SK-N-SH (cell line): ENCODE data around the gene SIPA1. TPM values are rescaled to one million over a fixed set of nuclear protein-coding genes. Genes with fewer than 3 reads are reported as not detected.

Source experiments
- CTCF ChIA-PET: fragments of 300-600, 350-600 bp; formaldehyde crosslinking; extraction: SDS; loops from one replicate; lab custom pipeline; 2021; lab: Yijun Ruan, JAX
- POLR2A ChIA-PET: fragments of 350-600 bp; sonication (Branson Sonifier 250); formaldehyde crosslinking; extraction: SDS; loops from one replicate; lab custom pipeline; 2020; ENCODE audit warnings: antibody characterized with exemption, inconsistent platforms; lab: Yijun Ruan, JAX
- DNase-seq: peaks from one replicate; pipeline ENCODE4 v3.0.0; 2012
- H2AFZ ChIP-seq: fragments of 200-600 bp; sonication (generic); 2 replicates; pipeline ENCODE4 v1.8.1; 2016; ENCODE audit warnings: antibody characterized with exemption, mild to moderate bottlenecking, low read depth
- H3F3A ChIP-seq: fragments of 200-600 bp; sonication (generic); replicated peaks from 2 replicates; pipeline ENCODE3; 2016; ENCODE audit warnings: antibody characterized with exemption, mild to moderate bottlenecking; ENCODE audit not compliant: insufficient read depth
- H3K27ac ChIP-seq, 2 experiments: fragments of 200-500 bp in 1 of 2; fragments of 200-600 bp in 1 of 2; sonication (Bioruptor generic) in 1 of 2; sonication (generic), shearing (Covaris generic) in 1 of 2; 2 replicates each; pipeline versions ENCODE4 v1.5.1 to v1.6.1; 2014 to 2016; ENCODE audit warnings: low read depth in 2 of 2, inconsistent platforms in 1 of 2, low read length in 1 of 2, mild to moderate bottlenecking in 1 of 2, mixed read lengths in 1 of 2
- H3K27me3 ChIP-seq: fragments of 200-600 bp; sonication (generic), shearing (Covaris generic); 2 replicates; pipeline ENCODE4 v1.6.1; 2016; ENCODE audit warnings: mixed run types; ENCODE audit not compliant: insufficient read depth
- H3K36me3 ChIP-seq, 2 experiments: fragments of 200-500 bp in 1 of 2; fragments of 200-600 bp in 1 of 2; sonication (Bioruptor generic) in 1 of 2; sonication (generic) in 1 of 2; replicated peaks in 1 of 2; 2 replicates each; pipeline versions ENCODE3 to v1.5.1; 2014 to 2016; ENCODE audit warnings: low read length in 1 of 2, mild to moderate bottlenecking in 1 of 2; ENCODE audit not compliant: insufficient read depth in 2 of 2, control insufficient read depth in 1 of 2
- H3K4me1 ChIP-seq, 2 experiments: fragments of 200-500 bp in 1 of 2; fragments of 200-600 bp in 1 of 2; sonication (Bioruptor generic) in 1 of 2; sonication (generic), shearing (Covaris generic) in 1 of 2; 2 replicates each; pipeline versions ENCODE4 v1.5.1 to v1.6.1; 2014 to 2016; ENCODE audit warnings: low read depth in 1 of 2, low read length in 1 of 2, mixed run types in 1 of 2; ENCODE audit not compliant: insufficient read depth in 2 of 2, control insufficient read depth in 1 of 2
- H3K4me2 ChIP-seq: fragments of 200-600 bp; sonication (generic), shearing (Covaris generic); 2 replicates; pipeline ENCODE4 v1.6.1; 2017; ENCODE audit warnings: mixed run types
- H3K4me3 ChIP-seq, 2 experiments: fragments of 200-500 bp in 1 of 2; fragments of 200-600 bp in 1 of 2; sonication (Bioruptor generic) in 1 of 2; sonication (generic), shearing (Covaris generic) in 1 of 2; 2 replicates each; pipeline versions ENCODE4 v1.5.1 to v1.8.1; 2014 to 2016; ENCODE audit warnings: low read depth in 2 of 2, inconsistent platforms in 1 of 2, low read length in 1 of 2, mild to moderate bottlenecking in 1 of 2, mixed read lengths in 1 of 2, moderate library complexity in 1 of 2
- H3K79me2 ChIP-seq: fragments of 200-600 bp; sonication (generic); 2 replicates; pipeline ENCODE4 v1.8.1; 2017; ENCODE audit warnings: mild to moderate bottlenecking; ENCODE audit not compliant: insufficient read depth
- H3K9ac ChIP-seq: fragments of 200-600 bp; sonication (generic); 2 replicates; pipeline ENCODE4 v1.6.1; 2017; ENCODE audit warnings: mixed run types
- H3K9me2 ChIP-seq: fragments of 200-600 bp; sonication (generic); 2 replicates; pipeline ENCODE4 v1.6.1; 2017; ENCODE audit warnings: mixed run types
- H3K9me3 ChIP-seq: fragments of 200-600 bp; sonication (generic); 2 replicates; pipeline ENCODE4 v1.6.1; 2017; ENCODE audit warnings: mixed run types, mild to moderate bottlenecking, moderate library complexity
- H4K20me1 ChIP-seq: fragments of 200-600 bp; sonication (generic); 2 replicates; pipeline ENCODE4 v1.6.1; 2017; ENCODE audit warnings: mild to moderate bottlenecking, mixed run types; ENCODE audit not compliant: insufficient read depth
- EP300 ChIP-seq, 2 experiments: IDR thresholded peaks; 2 replicates each; pipeline versions ENCODE4 v1.4.0 to v1.6.1; 2012; ENCODE audit warnings: borderline replicate concordance in 1 of 2, low read depth in 1 of 2, low read length in 1 of 2
- FOSL2 ChIP-seq: IDR thresholded peaks from 2 replicates; pipeline ENCODE4 v1.4.0; 2012; ENCODE audit warnings: low read depth, mild to moderate bottlenecking, moderate library complexity, borderline replicate concordance
- FOXM1 ChIP-seq: IDR thresholded peaks from 2 replicates; pipeline ENCODE4 v1.4.0; 2012; ENCODE audit warnings: low read depth, mild to moderate bottlenecking
- JUND ChIP-seq: IDR thresholded peaks from 2 replicates; pipeline ENCODE4 v1.4.0; 2012
- MEF2A ChIP-seq: IDR thresholded peaks from 2 replicates; pipeline ENCODE4 v1.4.0; 2012; ENCODE audit warnings: low read depth, borderline replicate concordance
- MXI1 ChIP-seq: IDR thresholded peaks from 2 replicates; pipeline ENCODE4 v1.6.1; 2012; ENCODE audit warnings: mild to moderate bottlenecking, low read depth, low read length, improper control_type of control experiment
- NFIC ChIP-seq: IDR thresholded peaks from 2 replicates; pipeline ENCODE4 v1.4.0; 2012; ENCODE audit warnings: borderline replicate concordance
- POLR2AphosphoS5 ChIP-seq: IDR thresholded peaks from 2 replicates; pipeline ENCODE4 v1.6.1; 2012; ENCODE audit warnings: low read depth, low read length
- RFX5 ChIP-seq: IDR thresholded peaks from 2 replicates; pipeline ENCODE4 v1.6.1; 2012; ENCODE audit warnings: mild to moderate bottlenecking, improper control_type of control experiment, low read length
- SMC3 ChIP-seq: IDR thresholded peaks from 2 replicates; pipeline ENCODE4 v1.6.1; 2012; ENCODE audit warnings: low read depth, low read length, improper control_type of control experiment
- TAF1 ChIP-seq: IDR thresholded peaks from 2 replicates; pipeline ENCODE4 v1.6.1; 2012; ENCODE audit warnings: low read depth, mild to moderate bottlenecking, low read length, moderate library complexity, borderline replicate concordance
- TEAD4 ChIP-seq: IDR thresholded peaks from 2 replicates; pipeline ENCODE4 v1.4.0; 2012; ENCODE audit warnings: mild to moderate bottlenecking, borderline replicate concordance; ENCODE audit not compliant: insufficient read depth
- USF1 ChIP-seq: IDR thresholded peaks from 2 replicates; pipeline ENCODE4 v1.4.0; 2012; ENCODE audit warnings: low read depth, borderline replicate concordance
- YY1 ChIP-seq: IDR thresholded peaks from 2 replicates; pipeline ENCODE4 v1.4.0; 2012; ENCODE audit warnings: low read depth, mild to moderate bottlenecking
- WGBS: methylation state at CpG from one replicate; pipeline ENCODE4 v1.1.6; 2017; ENCODE audit warnings: low lambda C conversion rate; 5-methylcytosine and 5-hydroxymethylcytosine counted together
- polyA plus RNA-seq, 3 experiments: library from polyadenylated mRNA; depleted of rRNA; stranded (reverse); fragments of >200 nt; gene quantifications; 2 replicates each; pipeline ENCODE4 v1.2.3, GENCODE V29; 2012
- TF ChIP-seq, protein P1 (sequence below): IDR thresholded peaks from 2 replicates; pipeline ENCODE4 v1.6.1; 2012; ENCODE audit warnings: mild to moderate bottlenecking, low read depth, low read length, moderate library complexity

Gene SIPA1
- polyA plus RNA-seq, 1 of the 3 experiments (the other 2 are of a cell fraction) = 18.7 TPM

DNA sequence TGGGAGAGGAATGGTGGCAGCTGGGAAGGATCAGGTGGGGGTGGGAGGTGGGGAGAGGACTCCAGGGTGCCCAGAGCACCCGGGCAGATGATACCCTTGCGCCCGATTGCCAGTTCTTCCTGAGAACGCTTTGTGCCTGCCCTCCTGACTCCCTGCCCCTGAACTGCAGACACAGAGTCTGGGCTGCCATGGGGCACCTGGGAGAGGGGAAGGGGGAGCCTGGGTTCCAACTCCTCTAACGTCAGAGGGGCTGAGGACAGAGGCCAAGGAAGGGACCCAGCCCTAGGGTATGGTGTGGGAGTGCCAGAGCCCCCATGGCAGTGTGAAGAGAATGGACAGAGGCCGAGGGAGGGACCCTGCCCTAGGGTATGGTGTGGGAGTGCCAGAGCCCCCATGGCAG, 41.4 kb upstream of the SIPA1 start (continued):
- TF ChIP-seq FOXM1 = no peak
- no peak for TF ChIP-seq TAF1
- TF ChIP-seq NFIC = no peak
- no peak for TF ChIP-seq TEAD4
- no peak for TF ChIP-seq POLR2AphosphoS5
- TF ChIP-seq MEF2A = no peak
- TF ChIP-seq RFX5 = no peak
- no peak for TF ChIP-seq USF1
- no peak for TF ChIP-seq FOSL2
- no peak for TF ChIP-seq EP300 (IDR thresholded peaks at IDR 0.05; ENCODE audit: borderline replicate concordance in 1 of 2, low read depth in 1 of 2, low read length in 1 of 2)
- TF ChIP-seq, protein P1, sequence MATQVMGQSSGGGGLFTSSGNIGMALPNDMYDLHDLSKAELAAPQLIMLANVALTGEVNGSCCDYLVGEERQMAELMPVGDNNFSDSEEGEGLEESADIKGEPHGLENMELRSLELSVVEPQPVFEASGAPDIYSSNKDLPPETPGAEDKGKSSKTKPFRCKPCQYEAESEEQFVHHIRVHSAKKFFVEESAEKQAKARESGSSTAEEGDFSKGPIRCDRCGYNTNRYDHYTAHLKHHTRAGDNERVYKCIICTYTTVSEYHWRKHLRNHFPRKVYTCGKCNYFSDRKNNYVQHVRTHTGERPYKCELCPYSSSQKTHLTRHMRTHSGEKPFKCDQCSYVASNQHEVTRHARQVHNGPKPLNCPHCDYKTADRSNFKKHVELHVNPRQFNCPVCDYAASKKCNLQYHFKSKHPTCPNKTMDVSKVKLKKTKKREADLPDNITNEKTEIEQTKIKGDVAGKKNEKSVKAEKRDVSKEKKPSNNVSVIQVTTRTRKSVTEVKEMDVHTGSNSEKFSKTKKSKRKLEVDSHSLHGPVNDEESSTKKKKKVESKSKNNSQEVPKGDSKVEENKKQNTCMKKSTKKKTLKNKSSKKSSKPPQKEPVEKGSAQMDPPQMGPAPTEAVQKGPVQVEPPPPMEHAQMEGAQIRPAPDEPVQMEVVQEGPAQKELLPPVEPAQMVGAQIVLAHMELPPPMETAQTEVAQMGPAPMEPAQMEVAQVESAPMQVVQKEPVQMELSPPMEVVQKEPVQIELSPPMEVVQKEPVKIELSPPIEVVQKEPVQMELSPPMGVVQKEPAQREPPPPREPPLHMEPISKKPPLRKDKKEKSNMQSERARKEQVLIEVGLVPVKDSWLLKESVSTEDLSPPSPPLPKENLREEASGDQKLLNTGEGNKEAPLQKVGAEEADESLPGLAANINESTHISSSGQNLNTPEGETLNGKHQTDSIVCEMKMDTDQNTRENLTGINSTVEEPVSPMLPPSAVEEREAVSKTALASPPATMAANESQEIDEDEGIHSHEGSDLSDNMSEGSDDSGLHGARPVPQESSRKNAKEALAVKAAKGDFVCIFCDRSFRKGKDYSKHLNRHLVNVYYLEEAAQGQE = no peak

DNA sequence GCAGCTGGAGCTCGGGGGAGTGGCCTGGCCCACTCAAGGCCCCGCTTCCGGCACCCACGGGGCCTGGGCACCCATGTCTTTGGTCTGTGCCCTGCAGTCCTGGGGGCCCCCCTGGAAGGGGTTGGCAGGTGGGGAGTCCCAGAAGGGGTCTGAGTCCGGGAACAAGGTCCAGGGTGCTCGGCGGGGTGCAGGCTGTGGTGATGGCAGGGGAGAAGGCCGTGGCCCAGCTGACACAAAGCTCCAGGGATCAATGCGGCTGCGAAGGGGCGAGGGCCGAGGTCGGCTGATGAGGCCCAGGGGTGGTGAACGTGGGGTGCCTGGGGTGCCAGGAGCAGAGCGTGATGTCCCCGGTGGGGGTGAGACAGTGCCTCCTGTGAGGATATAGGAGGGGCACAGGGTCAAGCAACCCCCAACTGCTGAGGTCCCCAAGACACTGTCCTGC, 39.6 kb upstream of the SIPA1 start:
- Histone ChIP-seq H3K4me3 (no peak overlapping the region), H3K27ac (no peak overlapping the region), H3K9me2 (no peaks in the 10 kb centered on the region), H3K9ac (no peak overlapping the region), H3K79me2 (no peaks in the 10 kb centered on the region), H2AFZ (no peak overlapping the region), H3K4me2 (no peak overlapping the region), H3K9me3 (no peaks in the 10 kb centered on the region), H3K36me3 (peaks cover 20 to 21% of the 10 kb centered on the region in 2 experiments), H3F3A (peaks cover 3% of the 10 kb centered on the region), H3K4me1 (peaks cover 0 to 8% of the 10 kb centered on the region in 2 experiments; a peak in 1 of 4 replicates), H4K20me1 (no peaks in the 10 kb centered on the region), H3K27me3 (no peaks in the 10 kb centered on the region)
- POLR2A ChIA-PET = interaction anchor here (0.9 kb wide), 1 partner anchor 9 kb away, joined by 3 read pairs; no protein-coding TSS in a partner anchor
- CTCF ChIA-PET = no interaction called here
- DNase-seq = peak; percentile 29
- TF ChIP-seq SMC3 (no peak), MEF2A (no peak), YY1 (no peak), NFIC (no peak), MXI1 (no peak), JUND (no peak)
- 96% methylated on average over 12 of the region's 16 CpGs for WGBS
